GM13977 (cell line): ENCODE data around the gene KIF5C.

Experiments
- DNase-seq: peaks from one replicate; pipeline ENCODE4 v3.0.0; 2012; ENCODE audit warnings: low spot score
- in situ Hi-C: fragments of 300-500 bp; cut with MboI; formaldehyde crosslinking; loops from one replicate; pipeline ENCODE4 v1.12.0; 2022; ENCODE audit warnings: low sequenced_read_pairs, low pct_unique_long_range_greater_than_20kb, mixed read lengths, inconsistent platforms; ENCODE audit not compliant: unreplicated experiment
- TF ChIP-seq, protein P1 (sequence below): IDR thresholded peaks from 2 replicates; pipeline ENCODE4 v1.5.1; 2012; ENCODE audit warnings: mild to moderate bottlenecking, control low read depth; ENCODE audit not compliant: insufficient read depth; ENCODE audit errors: extremely low read depth, missing control alignments

KIF5C gene

GRCh38 chr2:149020432-149020851 lies 145.4 kb downstream of the KIF5C start:
- in situ Hi-C loops: loop anchor here (10.0 kb wide), 1 partner anchor 544 kb away; no protein-coding TSS in a partner anchor

GRCh38 chr2:149021271-149021719 lies 146.3 kb downstream of the KIF5C start:
- DNase-seq: no peak
- in situ Hi-C loops: loop anchor here (10.0 kb wide), 1 partner anchor 544 kb away; no protein-coding TSS in a partner anchor
- TF ChIP-seq, protein P1, sequence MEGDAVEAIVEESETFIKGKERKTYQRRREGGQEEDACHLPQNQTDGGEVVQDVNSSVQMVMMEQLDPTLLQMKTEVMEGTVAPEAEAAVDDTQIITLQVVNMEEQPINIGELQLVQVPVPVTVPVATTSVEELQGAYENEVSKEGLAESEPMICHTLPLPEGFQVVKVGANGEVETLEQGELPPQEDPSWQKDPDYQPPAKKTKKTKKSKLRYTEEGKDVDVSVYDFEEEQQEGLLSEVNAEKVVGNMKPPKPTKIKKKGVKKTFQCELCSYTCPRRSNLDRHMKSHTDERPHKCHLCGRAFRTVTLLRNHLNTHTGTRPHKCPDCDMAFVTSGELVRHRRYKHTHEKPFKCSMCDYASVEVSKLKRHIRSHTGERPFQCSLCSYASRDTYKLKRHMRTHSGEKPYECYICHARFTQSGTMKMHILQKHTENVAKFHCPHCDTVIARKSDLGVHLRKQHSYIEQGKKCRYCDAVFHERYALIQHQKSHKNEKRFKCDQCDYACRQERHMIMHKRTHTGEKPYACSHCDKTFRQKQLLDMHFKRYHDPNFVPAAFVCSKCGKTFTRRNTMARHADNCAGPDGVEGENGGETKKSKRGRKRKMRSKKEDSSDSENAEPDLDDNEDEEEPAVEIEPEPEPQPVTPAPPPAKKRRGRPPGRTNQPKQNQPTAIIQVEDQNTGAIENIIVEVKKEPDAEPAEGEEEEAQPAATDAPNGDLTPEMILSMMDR: no peak

More at GRCh38 chr2:149020432-149020851, 145.4 kb downstream of the KIF5C start:
- DNase-seq: no peak
- TF ChIP-seq, protein P1: no peak

DNA sequence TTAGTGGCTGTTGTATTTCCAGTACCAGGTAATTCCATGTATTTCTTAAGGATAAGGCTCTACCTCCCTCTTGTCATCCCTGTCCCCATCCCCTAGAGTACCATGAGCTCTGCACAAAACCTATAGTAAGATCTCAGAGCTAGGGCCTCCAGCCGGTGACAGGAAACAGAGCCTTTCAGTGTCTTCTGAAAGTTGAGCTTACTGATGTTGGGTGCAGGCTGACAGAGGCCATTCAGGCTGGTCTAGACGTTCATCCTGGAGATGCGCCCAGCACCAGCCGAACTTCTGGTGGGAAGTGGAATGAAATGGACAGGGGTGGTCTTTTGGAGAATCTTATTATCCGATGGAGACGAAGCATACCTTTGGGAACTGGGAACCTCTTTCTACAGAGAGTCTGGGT lies 146.7 kb downstream of the KIF5C start:
- in situ Hi-C loops: loop anchor here (10.0 kb wide), 1 partner anchor 543 kb away; no protein-coding TSS in a partner anchor
- TF ChIP-seq, protein P1: no peak
- DNase-seq: no peak

- no peak for DNase-seq
- TF ChIP-seq, protein P1: no peak
- in situ Hi-C loops: loop anchor here (10.0 kb wide), 1 partner anchor 542 kb away; no protein-coding TSS in a partner anchor
These were observed 148.1 kb downstream of the KIF5C start for GRCh38 chr2:149023091-149023490.

- in situ Hi-C loops: loop anchor here (10.0 to 25.0 kb wide), 2 partner anchors 285 to 537 kb away; no protein-coding TSS in a partner anchor
- TF ChIP-seq, protein P1: no peak
These were observed 152.7 kb downstream of the KIF5C start for GRCh38 chr2:149027590-149028250.

DNA sequence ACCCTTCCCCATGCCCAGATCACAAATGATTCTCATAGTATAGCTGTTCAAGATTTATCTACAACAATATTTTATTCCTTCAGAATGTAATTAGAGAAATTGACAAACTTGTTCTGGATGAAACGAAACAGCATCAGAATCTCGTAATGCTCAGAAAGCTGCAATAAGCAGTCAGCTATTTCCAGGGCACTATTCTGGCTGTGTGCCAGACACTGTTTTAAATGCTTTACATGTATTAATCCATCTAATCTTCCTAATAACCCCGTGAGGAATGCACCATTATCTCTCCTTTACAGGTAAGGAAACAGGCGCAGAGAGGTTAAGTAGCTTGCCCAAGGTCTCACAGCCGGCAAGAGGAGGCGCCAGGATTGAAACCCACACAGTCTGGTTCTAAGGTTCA lies 153.3 kb downstream of the KIF5C start:
- in situ Hi-C loops: loop anchor here (10.0 to 25.0 kb wide), 2 partner anchors 284 to 536 kb away; no protein-coding TSS in a partner anchor
- no peak for DNase-seq
- TF ChIP-seq, protein P1: no peak

More at GRCh38 chr2:149027590-149028250, 152.7 kb downstream of the KIF5C start:
- DNase-seq: no peak
